ENCODE measurements around the gene GINS1. TPM values are rescaled to one million over a fixed set of nuclear protein-coding genes. Genes with fewer than 3 reads are reported as not detected.

The GINS1 gene
- total and polyA plus RNA-seq, 4 donors, result 0.17 to 11.4 (median 0.48) TPM

GRCh38 chr20:25486377-25486776 lies 78.9 kb downstream of the GINS1 start:
- TF ChIP-seq CTCF (IDR thresholded peaks at IDR 0.05; ENCODE audit: low read depth, low read length, missing input control), result no peak
- 68% methylated on average over 9 of the region's 9 CpGs for WGBS
- no peak for DNase-seq (ENCODE audit: low spot score)
- no peaks in the 10 kb centered on the region for H3K27me3 ChIP-seq (ENCODE audit: control insufficient read depth in 4 of 4, insufficient read depth in 4 of 4, low read length in 3 of 4)
- no peak overlapping the region for H3K27ac ChIP-seq (ENCODE audit: low read depth in 1 of 2, low read length in 2 of 2)
- peaks cover 0 to 33% (median 8%) of the 10 kb centered on the region in 4 donors for H3K36me3 ChIP-seq (ENCODE audit: control insufficient read depth in 4 of 4, insufficient read depth in 3 of 4, low read depth in 1 of 4, low read length in 3 of 4)
- no peaks in the 10 kb centered on the region for H3K4me1 ChIP-seq (ENCODE audit: control insufficient read depth in 4 of 4, insufficient read depth in 4 of 4, low read length in 3 of 4)
- no peak overlapping the region for H3K9ac ChIP-seq (ENCODE audit: low read depth in 1 of 2, low read length in 2 of 2)
- no peak overlapping the region for H3K4me3 ChIP-seq (ENCODE audit: low read depth in 1 of 3, low read length in 3 of 3)
- no peaks in the 10 kb centered on the region for H3K9me3 ChIP-seq (ENCODE audit: control insufficient read depth in 4 of 4, low read length in 3 of 4)

GRCh38 chr20:25487306-25487705 lies 79.8 kb downstream of the GINS1 start:
- Histone ChIP-seq H3K4me1 (ENCODE audit: control insufficient read depth in 4 of 4, insufficient read depth in 4 of 4, low read length in 3 of 4) (no peaks in the 10 kb centered on the region), H3K27me3 (ENCODE audit: control insufficient read depth in 4 of 4, insufficient read depth in 4 of 4, low read length in 3 of 4) (no peaks in the 10 kb centered on the region), H3K4me3 (ENCODE audit: low read depth in 1 of 3, low read length in 3 of 3) (no peak overlapping the region), H3K9me3 (ENCODE audit: control insufficient read depth in 4 of 4, low read length in 3 of 4) (no peaks in the 10 kb centered on the region), H3K36me3 (ENCODE audit: control insufficient read depth in 4 of 4, insufficient read depth in 3 of 4, low read depth in 1 of 4, low read length in 3 of 4) (peaks cover 0 to 32% (median 8%) of the 10 kb centered on the region in 4 donors), H3K27ac (ENCODE audit: low read depth in 1 of 2, low read length in 2 of 2) (no peak overlapping the region), H3K9ac (ENCODE audit: low read depth in 1 of 2, low read length in 2 of 2) (no peak overlapping the region)
- WGBS, result 58% methylated on average over 2 of the region's 2 CpGs
- TF ChIP-seq CTCF (IDR thresholded peaks at IDR 0.05; ENCODE audit: low read depth, low read length, missing input control), result no peak
- no peak for TF ChIP-seq ATF3 (IDR thresholded peaks at IDR 0.05)
- TF ChIP-seq MAX (IDR thresholded peaks at IDR 0.05), result no peak
- no peak for TF ChIP-seq YY1 (IDR thresholded peaks at IDR 0.05)
- TF ChIP-seq GABPA (IDR thresholded peaks at IDR 0.05 in 1 of 2, conservative IDR thresholded peaks at IDR 0.05 in 1 of 2), result no peak
- TF ChIP-seq REST (IDR thresholded peaks at IDR 0.05), result no peak
- TF ChIP-seq SP1 (IDR thresholded peaks at IDR 0.05), result no peak
- TF ChIP-seq HNF4A (conservative IDR thresholded peaks at IDR 0.05), result no peak
- no peak for TF ChIP-seq FOXA1 (IDR thresholded peaks at IDR 0.05)
- no peak for TF ChIP-seq FOXA2 (IDR thresholded peaks at IDR 0.05)
- TF ChIP-seq TAF1 (conservative IDR thresholded peaks at IDR 0.05), result no peak
- TF ChIP-seq NR2F2 (IDR thresholded peaks at IDR 0.05), result no peak
- no peak for TF ChIP-seq RXRA (IDR thresholded peaks at IDR 0.05)
- TF ChIP-seq ZBTB33 (IDR thresholded peaks at IDR 0.05), result no peak
- TF ChIP-seq JUND (IDR thresholded peaks at IDR 0.05), result no peak
- no peak for TF ChIP-seq EGR1 (IDR thresholded peaks at IDR 0.05; ENCODE audit: low read depth in 2 of 2)
- no peak for TF ChIP-seq HNF4G (IDR thresholded peaks at IDR 0.05)
- TF ChIP-seq RAD21 (IDR thresholded peaks at IDR 0.05), result no peak
- DNase-seq (ENCODE audit: low spot score), result no peak
